T-cell (primary cell): ENCODE measurements around the gene GPR33. TPM values are rescaled to one million over a fixed set of nuclear protein-coding genes. Genes with fewer than 3 reads are reported as not detected.
A peak's percentile ranks its signal among the peaks of the same experiment; 100 is the strongest.

Experiments used
- ATAC-seq, 4 experiments: fragments of 200-7000 bp in 3 of 4; fragments of 150-1000 bp in 1 of 4; cut with Tn5 transposase; replicated peaks in 1 of 4; 1 replicate in 3 of 4; 2 replicates in 1 of 4; pipeline ENCODE4 v1.10.0; 2021; ENCODE audit warnings: moderate library complexity in 3 of 4, mild to moderate bottlenecking in 2 of 4, moderate number of reproducible peaks in 1 of 4
- CTCF ChIA-PET, 2 donors: fragments of 300-600 bp; sonication (Branson Sonifier 250); formaldehyde crosslinking; loops; one replicate each; lab custom pipeline; 2022; ENCODE audit warnings: antibody characterized with exemption in 2 of 2; lab: Charles Lee
- POLR2A ChIA-PET, 2 donors: fragments of 300-600 bp; sonication (Branson Sonifier 250); formaldehyde crosslinking; loops; one replicate each; lab custom pipeline; 2022; ENCODE audit warnings: antibody characterized with exemption in 2 of 2; lab: Charles Lee
- DNase-seq, 35 experiments: peaks; one replicate each; pipeline versions ENCODE4 v3.0.0 to v3.0.0-alpha.2; 2013 to 2023
- H3K27ac ChIP-seq: one replicate; pipeline ENCODE4 v1.5.1; 2013; ENCODE audit warnings: low read length
- H3K27me3 ChIP-seq, 2 experiments: replicated peaks in 1 of 2; 1 replicate in 1 of 2; 2 replicates in 1 of 2; pipeline versions ENCODE4 v1.6.1 to v1.7.0; 2013; ENCODE audit warnings: low read length in 1 of 2, mixed read lengths in 1 of 2; ENCODE audit not compliant: control insufficient read depth in 2 of 2, insufficient read depth in 2 of 2; ENCODE audit errors: extremely low read depth in 1 of 2
- H3K36me3 ChIP-seq, 2 donors: 1 replicate in 1 of 2; 2 replicates in 1 of 2; pipeline versions ENCODE4 v1.6.1 to v1.7.0; 2013; ENCODE audit warnings: low read length in 1 of 2; ENCODE audit not compliant: control insufficient read depth in 2 of 2, insufficient read depth in 1 of 2; ENCODE audit errors: extremely low read depth in 1 of 2
- H3K4me1 ChIP-seq, 2 experiments: 1 replicate in 1 of 2; 2 replicates in 1 of 2; pipeline versions ENCODE4 v1.6.1 to v1.7.0; 2013; ENCODE audit warnings: low read length in 2 of 2, mixed read lengths in 1 of 2; ENCODE audit not compliant: insufficient read depth in 2 of 2, control insufficient read depth in 1 of 2; ENCODE audit errors: extremely low read depth in 1 of 2
- H3K4me3 ChIP-seq, 2 donors: 1 replicate in 1 of 2; 2 replicates in 1 of 2; pipeline versions ENCODE4 v1.5.1 to v1.7.0; 2013; ENCODE audit warnings: mild to moderate bottlenecking in 2 of 2, low read length in 1 of 2, moderate library complexity in 1 of 2; ENCODE audit not compliant: control insufficient read depth in 1 of 2; ENCODE audit errors: extremely low read depth in 1 of 2
- H3K9me3 ChIP-seq: 2 replicates; pipeline ENCODE4 v1.7.0; 2013
- H3K27ac Mint-ChIP-seq, 2 donors: one replicate each; pipeline ENCODE4 v1.8.0; 2020 to 2021; ENCODE audit warnings: mild to moderate bottlenecking in 2 of 2, mixed read lengths in 2 of 2
- H3K27me3 Mint-ChIP-seq, 2 donors: one replicate each; pipeline ENCODE4 v1.8.0; 2021 to 2022; ENCODE audit warnings: mixed read lengths in 2 of 2
- H3K36me3 Mint-ChIP-seq: one replicate; pipeline ENCODE4 v1.8.0; 2021; ENCODE audit warnings: mixed read lengths
- H3K4me1 Mint-ChIP-seq, 3 donors: one replicate each; pipeline ENCODE4 v1.8.0; 2020 to 2022; ENCODE audit warnings: mixed read lengths in 3 of 3, mild to moderate bottlenecking in 1 of 3
- H3K4me3 Mint-ChIP-seq, 3 donors: one replicate each; pipeline ENCODE4 v1.8.0; 2020 to 2022; ENCODE audit warnings: mild to moderate bottlenecking in 3 of 3, mixed read lengths in 3 of 3, moderate library complexity in 3 of 3
- H3K9me3 Mint-ChIP-seq, 3 donors: one replicate each; pipeline ENCODE4 v1.8.0; 2020 to 2022; ENCODE audit warnings: mixed read lengths in 3 of 3
- WGBS: methylation state at CpG from one replicate; pipeline ENCODE4 v1.1.5; 2013; ENCODE audit warnings: missing lambda C conversion rate; ENCODE audit not compliant: insufficient coverage; 5-methylcytosine and 5-hydroxymethylcytosine counted together
- total RNA-seq, 35 experiments: library from RNA in 6 of 35; stranded (reverse) in 6 of 35; fragments of 120-200 nt in 1 of 35; gene quantifications; one replicate each; pipeline versions ENCODE4 v1.2.1 to v1.2.4 and lab custom pipeline; 2013 to 2026

The GPR33 gene
- total RNA-seq, 5 donors from 2014 or later (not counting 1 experiment from before 2014, with no cell fraction given) = not detected

- no CpG with 5 or more reads among the region's 1 CpG for WGBS
- H3K4me1 ChIP-seq = no peaks in the 10 kb centered on the region
- Mint-ChIP-seq H3K36me3 (no peaks in the 10 kb centered on the region), H3K27me3 (peaks cover 3 to 12% of the 10 kb centered on the region in 2 donors), H3K4me3 (no peak overlapping the region), H3K4me1 (no peaks in the 10 kb centered on the region), H3K9me3 (no peaks in the 10 kb centered on the region), H3K27ac (no peak overlapping the region)
- CTCF ChIA-PET = interaction anchor here in 1 of 2 donors (0.9 to 1.6 kb wide), 7 partner anchors 53 to 1049 kb away, joined by 3 to 16 read pairs (median 5); partner anchors contain the start of gene DTD2
- ATAC-seq (no peak), DNase-seq (no peak)
- peaks cover 0 to 2% of the 10 kb centered on the region in 2 experiments for H3K27me3 ChIP-seq
- POLR2A ChIA-PET = no interaction called here
- no peaks in the 10 kb centered on the region for H3K36me3 ChIP-seq
- no peak overlapping the region for H3K27ac ChIP-seq
- H3K9me3 ChIP-seq = no peaks in the 10 kb centered on the region
- H3K4me3 ChIP-seq = no peak overlapping the region
Observed at GRCh38 chr14:31510855-31511254, 23.0 kb upstream of the GPR33 start.

- Histone ChIP-seq H3K27ac (no peak overlapping the region), H3K36me3 (no peaks in the 10 kb centered on the region), H3K4me1 (no peaks in the 10 kb centered on the region), H3K27me3 (no peaks in the 10 kb centered on the region), H3K9me3 (no peaks in the 10 kb centered on the region), H3K4me3 (no peak overlapping the region)
- CTCF ChIA-PET = interaction anchor here in 1 of 2 donors (0.9 to 1.6 kb wide), 7 partner anchors 52 to 1050 kb away, joined by 3 to 16 read pairs (median 5); partner anchors contain the start of gene DTD2
- peaks cover 3 to 12% of the 10 kb centered on the region in 2 donors for H3K27me3 Mint-ChIP-seq
- POLR2A ChIA-PET = no interaction called here
- no peak overlapping the region for H3K27ac Mint-ChIP-seq
- no peaks in the 10 kb centered on the region for H3K9me3 Mint-ChIP-seq
- no peak overlapping the region for H3K4me3 Mint-ChIP-seq
- DNase-seq = peak in 1 of 35 experiments; percentile 41
- no peaks in the 10 kb centered on the region for H3K36me3 Mint-ChIP-seq
- no peaks in the 10 kb centered on the region for H3K4me1 Mint-ChIP-seq
- ATAC-seq = no peak
Observed at GRCh38 chr14:31510222-31510621, 22.4 kb upstream of the GPR33 start.

- no peaks in the 10 kb centered on the region for H3K9me3 ChIP-seq
- H3K27ac ChIP-seq = no peak overlapping the region
- no peak for DNase-seq
- peaks cover 3 to 8% of the 10 kb centered on the region in 2 donors for H3K27me3 Mint-ChIP-seq
- no peaks in the 10 kb centered on the region for H3K4me1 Mint-ChIP-seq
- no peaks in the 10 kb centered on the region for H3K36me3 Mint-ChIP-seq
- no peak overlapping the region for H3K4me3 ChIP-seq
- H3K36me3 ChIP-seq = no peaks in the 10 kb centered on the region
- no peaks in the 10 kb centered on the region for H3K4me1 ChIP-seq
- WGBS = 71% methylated on average over 1 of the region's 5 CpGs
- no peak for ATAC-seq
- POLR2A ChIA-PET = no interaction called here
- H3K9me3 Mint-ChIP-seq = no peaks in the 10 kb centered on the region
- CTCF ChIA-PET = interaction anchor here in 1 of 2 donors (0.7 kb wide), 1 partner anchor 743 kb away, joined by 4 read pairs; no protein-coding TSS in a partner anchor
- no peak overlapping the region for H3K27ac Mint-ChIP-seq
- no peak overlapping the region for H3K4me3 Mint-ChIP-seq
- H3K27me3 ChIP-seq = no peaks in the 10 kb centered on the region
Observed at GRCh38 chr14:31508135-31508534, 20.3 kb upstream of the GPR33 start.

- H3K27ac Mint-ChIP-seq = no peak overlapping the region
- Histone ChIP-seq H3K27me3 (no peaks in the 10 kb centered on the region), H3K27ac (no peak overlapping the region), H3K9me3 (no peaks in the 10 kb centered on the region), H3K4me3 (no peak overlapping the region), H3K36me3 (no peaks in the 10 kb centered on the region), H3K4me1 (no peaks in the 10 kb centered on the region)
- H3K4me3 Mint-ChIP-seq = no peak overlapping the region
- H3K9me3 Mint-ChIP-seq = no peaks in the 10 kb centered on the region
- WGBS = no CpG with 5 or more reads among the region's 1 CpG
- peaks cover 3 to 8% of the 10 kb centered on the region in 2 donors for H3K27me3 Mint-ChIP-seq
- POLR2A ChIA-PET = interaction anchor here in 1 of 2 donors (0.6 kb wide), 1 partner anchor 461 kb away, joined by 3 read pairs; no protein-coding TSS in a partner anchor
- DNase-seq (no peak), ATAC-seq (no peak)
- CTCF ChIA-PET = interaction anchor here (0.6 to 1.0 kb wide), 2 partner anchors 145 to 747 kb away, joined by 3 to 4 read pairs; no protein-coding TSS in a partner anchor
- no peaks in the 10 kb centered on the region for H3K36me3 Mint-ChIP-seq
- no peaks in the 10 kb centered on the region for H3K4me1 Mint-ChIP-seq
Observed at GRCh38 chr14:31505411-31505810, 17.6 kb upstream of the GPR33 start.

- WGBS = no CpG with 5 or more reads among the region's 2 CpGs
Observed at GRCh38 chr14:31501870-31502269, 14.0 kb upstream of the GPR33 start.

GRCh38 chr14:31492759-31493498 is 5.1 kb upstream of the GPR33 start:
- Histone ChIP-seq H3K9me3 (no peaks in the 10 kb centered on the region), H3K36me3 (no peaks in the 10 kb centered on the region), H3K4me1 (no peaks in the 10 kb centered on the region), H3K4me3 (no peak overlapping the region), H3K27me3 (peaks cover 0 to 19% of the 10 kb centered on the region in 2 experiments), H3K27ac (no peak overlapping the region)
- ChIA-PET POLR2A (no interaction called here), CTCF (no interaction called here)
- Mint-ChIP-seq H3K36me3 (no peaks in the 10 kb centered on the region), H3K27ac (no peak overlapping the region), H3K27me3 (peaks cover 9 to 10% of the 10 kb centered on the region in 2 donors), H3K4me3 (no peak overlapping the region), H3K9me3 (peaks cover 0 to 6% (median 0%) of the 10 kb centered on the region in 3 donors), H3K4me1 (no peaks in the 10 kb centered on the region)
- ATAC-seq (no peak), DNase-seq (no peak)
- WGBS = 75% methylated on average over 5 of the region's 8 CpGs

More at GRCh38 chr14:31501870-31502269, 14.0 kb upstream of the GPR33 start:
- Histone ChIP-seq H3K9me3 (no peaks in the 10 kb centered on the region), H3K4me3 (no peak overlapping the region), H3K36me3 (no peaks in the 10 kb centered on the region), H3K27ac (no peak overlapping the region), H3K27me3 (no peaks in the 10 kb centered on the region), H3K4me1 (no peaks in the 10 kb centered on the region)
- peaks cover 6 to 8% of the 10 kb centered on the region in 2 donors for H3K27me3 Mint-ChIP-seq
- no peak overlapping the region for H3K4me3 Mint-ChIP-seq
- peaks cover 0 to 5% (median 0%) of the 10 kb centered on the region in 3 donors for H3K9me3 Mint-ChIP-seq
- DNase-seq (no peak), ATAC-seq (no peak)
- H3K4me1 Mint-ChIP-seq = no peaks in the 10 kb centered on the region
- no peak overlapping the region for H3K27ac Mint-ChIP-seq
- CTCF ChIA-PET = interaction anchor here in 1 of 2 donors (0.6 kb wide), 1 partner anchor 21 kb away, joined by 6 read pairs; no protein-coding TSS in a partner anchor
- POLR2A ChIA-PET = no interaction called here
- no peaks in the 10 kb centered on the region for H3K36me3 Mint-ChIP-seq
